Measurements from ENCODE around the gene MBP.

DNA sequence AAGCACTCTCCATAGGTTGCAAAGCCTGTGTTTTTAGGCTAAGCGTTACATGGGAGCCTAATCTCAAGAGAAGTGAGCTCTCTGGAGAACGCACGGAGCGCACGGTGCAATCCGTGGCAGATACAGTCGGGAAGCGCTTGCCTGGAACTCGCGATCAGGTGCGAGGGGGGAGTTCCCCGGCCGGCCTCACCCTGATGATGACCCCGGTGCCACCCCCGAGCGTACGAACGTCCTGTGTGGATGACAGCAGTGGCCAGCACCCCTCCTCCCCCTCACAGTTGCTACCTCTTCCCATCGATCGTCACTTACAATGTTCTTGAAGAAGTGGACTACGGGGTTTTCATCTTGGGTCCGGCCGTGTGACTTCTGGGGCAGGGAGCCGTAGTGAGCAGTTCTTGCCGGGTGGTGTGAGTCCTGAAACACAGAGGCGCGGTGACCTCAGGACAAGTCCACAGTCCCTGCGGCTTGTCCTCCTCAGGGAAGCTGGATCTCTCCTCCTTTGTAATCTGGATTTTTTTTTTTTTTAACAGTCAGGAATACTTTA, 142.9 kb downstream of the MBP start:
- TF ChIP-seq CTCF (IDR thresholded peaks at IDR 0.05; ENCODE audit: low read depth, low read length) (no peak), POLR2A (IDR thresholded peaks at IDR 0.05; ENCODE audit: extremely low read depth, insufficient read length) (no peak), MYC (IDR thresholded peaks at IDR 0.05; ENCODE audit: low read depth, low read length) (no peak)
